RWPE2 (cell line): ENCODE results near the gene VGLL1.

Source experiments
- ATAC-seq: fragments of 200-7000 bp; cut with Tn5 transposase; 3 replicates; pipeline ENCODE4 v1.9.1; 2021; ENCODE audit warnings: low read depth
- DNase-seq: peaks from one replicate; pipeline ENCODE4 v3.0.0-alpha.2; 2020; ENCODE audit warnings: low spot score
- H3K27ac ChIP-seq: fragments of 450-650 bp; 2 replicates; pipeline ENCODE4 v1.5.1; 2017; ENCODE audit warnings: mild to moderate bottlenecking; ENCODE audit not compliant: poor library complexity, severe bottlenecking
- H3K27me3 ChIP-seq: fragments of 250-450 bp; sonication (Bioruptor Pico); 2 replicates; pipeline ENCODE4 v1.5.1; 2021; ENCODE audit warnings: mild to moderate bottlenecking, moderate library complexity; ENCODE audit not compliant: insufficient read depth, poor library complexity, severe bottlenecking
- H3K36me3 ChIP-seq: fragments of 250-450 bp; sonication (Bioruptor Pico); 2 replicates; pipeline ENCODE4 v1.5.1; 2020; ENCODE audit warnings: low read depth, mild to moderate bottlenecking, moderate library complexity
- H3K4me1 ChIP-seq: fragments of 250-450 bp; sonication (Bioruptor Pico); 2 replicates; pipeline ENCODE4 v1.5.1; 2021; ENCODE audit warnings: mild to moderate bottlenecking, moderate library complexity; ENCODE audit not compliant: insufficient read depth, poor library complexity, severe bottlenecking
- H3K4me3 ChIP-seq: fragments of 250-450 bp; sonication (Bioruptor Pico); 2 replicates; pipeline ENCODE4 v1.5.1; 2021; ENCODE audit warnings: mild to moderate bottlenecking, moderate library complexity; ENCODE audit not compliant: severe bottlenecking
- H3K9me3 ChIP-seq: fragments of 250-450 bp; sonication (Bioruptor Pico); 2 replicates; pipeline ENCODE4 v1.5.1; 2021; ENCODE audit warnings: mild to moderate bottlenecking, moderate library complexity; ENCODE audit not compliant: severe bottlenecking
- TF ChIP-seq, protein P1 (sequence below): fragments of 450-650 bp; IDR thresholded peaks from one replicate; pipeline ENCODE4 v1.5.1; 2017; ENCODE audit warnings: mild to moderate bottlenecking, moderate library complexity; ENCODE audit not compliant: poor library complexity, severe bottlenecking

The VGLL1 gene

DNA sequence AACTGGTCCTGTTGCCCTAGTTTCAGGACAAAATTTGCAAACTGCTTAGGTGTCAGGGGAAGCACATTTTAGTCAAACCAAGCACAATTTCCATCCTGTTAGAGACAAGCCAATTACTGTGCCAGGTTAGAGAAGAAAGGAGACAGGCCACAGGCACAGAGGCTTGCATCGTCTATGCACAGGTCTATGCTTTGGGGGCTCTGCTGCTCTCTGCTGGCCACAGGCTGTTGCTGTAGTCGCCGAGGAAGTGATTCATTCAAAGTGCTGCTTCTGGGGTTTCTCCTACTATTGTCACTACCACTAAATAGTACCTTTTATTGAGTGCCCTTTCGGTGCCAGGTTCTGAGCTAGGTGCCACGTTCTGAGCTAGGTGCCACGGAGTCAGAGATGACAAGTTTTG is 45.5 kb downstream of the VGLL1 start:
- no peaks in the 10 kb centered on the region for H3K9me3 ChIP-seq
- TF ChIP-seq, protein P1, sequence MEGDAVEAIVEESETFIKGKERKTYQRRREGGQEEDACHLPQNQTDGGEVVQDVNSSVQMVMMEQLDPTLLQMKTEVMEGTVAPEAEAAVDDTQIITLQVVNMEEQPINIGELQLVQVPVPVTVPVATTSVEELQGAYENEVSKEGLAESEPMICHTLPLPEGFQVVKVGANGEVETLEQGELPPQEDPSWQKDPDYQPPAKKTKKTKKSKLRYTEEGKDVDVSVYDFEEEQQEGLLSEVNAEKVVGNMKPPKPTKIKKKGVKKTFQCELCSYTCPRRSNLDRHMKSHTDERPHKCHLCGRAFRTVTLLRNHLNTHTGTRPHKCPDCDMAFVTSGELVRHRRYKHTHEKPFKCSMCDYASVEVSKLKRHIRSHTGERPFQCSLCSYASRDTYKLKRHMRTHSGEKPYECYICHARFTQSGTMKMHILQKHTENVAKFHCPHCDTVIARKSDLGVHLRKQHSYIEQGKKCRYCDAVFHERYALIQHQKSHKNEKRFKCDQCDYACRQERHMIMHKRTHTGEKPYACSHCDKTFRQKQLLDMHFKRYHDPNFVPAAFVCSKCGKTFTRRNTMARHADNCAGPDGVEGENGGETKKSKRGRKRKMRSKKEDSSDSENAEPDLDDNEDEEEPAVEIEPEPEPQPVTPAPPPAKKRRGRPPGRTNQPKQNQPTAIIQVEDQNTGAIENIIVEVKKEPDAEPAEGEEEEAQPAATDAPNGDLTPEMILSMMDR: peak; percentile 59
- H3K27me3 ChIP-seq: no peaks in the 10 kb centered on the region
- ATAC-seq (peak; percentile 76), DNase-seq (no peak)
- no peaks in the 10 kb centered on the region for H3K4me1 ChIP-seq
- no peak overlapping the region for H3K27ac ChIP-seq
- no peak overlapping the region for H3K4me3 ChIP-seq
- no peaks in the 10 kb centered on the region for H3K36me3 ChIP-seq

DNA sequence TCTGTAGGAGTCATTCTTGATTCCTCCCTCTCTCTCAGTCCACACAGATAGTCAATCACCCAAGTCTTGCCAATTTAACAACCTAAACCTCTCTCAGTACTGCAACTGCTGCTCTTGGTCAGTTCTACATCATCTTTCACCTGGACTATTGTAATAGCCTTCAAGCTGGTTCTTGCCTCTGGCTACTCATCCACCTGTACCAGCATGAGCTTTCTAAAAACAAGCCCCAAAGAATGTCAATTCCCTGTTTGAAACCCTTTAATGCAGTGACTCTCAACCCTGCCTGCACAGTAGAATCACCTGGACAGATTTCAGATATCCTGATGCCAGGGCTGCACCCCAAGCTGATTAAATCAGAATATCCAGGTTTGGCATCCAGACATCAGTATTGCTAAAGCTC is 48.3 kb downstream of the VGLL1 start:
- H3K9me3 ChIP-seq: no peaks in the 10 kb centered on the region
- no peaks in the 10 kb centered on the region for H3K27me3 ChIP-seq
- no peaks in the 10 kb centered on the region for H3K4me1 ChIP-seq
- no peak overlapping the region for H3K27ac ChIP-seq
- H3K4me3 ChIP-seq: no peak overlapping the region
- no peak for DNase-seq
- no peaks in the 10 kb centered on the region for H3K36me3 ChIP-seq
- ATAC-seq: no peak
- TF ChIP-seq, protein P1: no peak

DNA sequence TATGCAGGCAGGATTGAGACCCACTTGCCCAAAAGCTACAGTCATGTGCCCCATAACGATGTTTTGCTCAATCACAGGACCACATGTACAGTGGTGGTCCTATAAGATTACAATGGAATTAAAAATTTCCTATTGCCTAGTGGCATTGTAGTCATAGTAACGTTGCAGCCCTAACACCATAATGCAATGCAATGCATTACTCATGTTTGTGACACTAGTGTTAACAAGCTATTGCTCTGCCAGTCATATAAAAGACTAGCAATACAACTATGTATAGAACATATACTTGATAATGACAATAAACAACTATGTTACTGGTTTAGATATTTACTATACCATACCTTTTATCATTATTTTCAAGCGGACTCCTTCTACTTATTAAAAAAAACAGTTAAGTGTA is 50.6 kb downstream of the VGLL1 start:
- no peaks in the 10 kb centered on the region for H3K4me1 ChIP-seq
- no peaks in the 10 kb centered on the region for H3K27me3 ChIP-seq
- DNase-seq (no peak), ATAC-seq (no peak)
- H3K9me3 ChIP-seq: no peaks in the 10 kb centered on the region
- no peak overlapping the region for H3K27ac ChIP-seq
- no peak overlapping the region for H3K4me3 ChIP-seq
- TF ChIP-seq, protein P1: no peak
- no peaks in the 10 kb centered on the region for H3K36me3 ChIP-seq

DNA sequence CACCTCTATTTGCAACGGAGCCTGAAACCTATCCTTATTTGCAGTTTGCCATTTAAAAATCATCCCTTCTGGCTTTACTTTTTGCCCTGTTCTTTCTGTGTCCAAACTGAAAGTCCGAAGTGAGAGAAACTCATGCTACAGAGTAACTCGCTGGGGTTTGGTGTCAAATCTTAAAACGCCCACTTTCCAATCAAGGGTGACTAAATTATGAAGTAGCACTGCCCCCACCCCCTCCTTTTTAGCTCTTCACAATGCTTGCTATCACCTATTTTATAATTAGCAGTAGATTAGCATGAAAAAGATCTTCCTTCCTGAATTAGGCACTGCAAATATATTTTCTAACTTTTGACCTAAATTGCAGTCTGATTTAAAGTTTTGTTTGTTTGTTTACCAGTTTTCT is 52.5 kb downstream of the VGLL1 start:
- no peak for DNase-seq
- Histone ChIP-seq H3K36me3 (no peaks in the 10 kb centered on the region), H3K9me3 (no peaks in the 10 kb centered on the region), H3K27me3 (no peaks in the 10 kb centered on the region), H3K27ac (no peak overlapping the region), H3K4me3 (no peak overlapping the region), H3K4me1 (no peaks in the 10 kb centered on the region)
- TF ChIP-seq, protein P1: no peak
- ATAC-seq: no peak

DNA sequence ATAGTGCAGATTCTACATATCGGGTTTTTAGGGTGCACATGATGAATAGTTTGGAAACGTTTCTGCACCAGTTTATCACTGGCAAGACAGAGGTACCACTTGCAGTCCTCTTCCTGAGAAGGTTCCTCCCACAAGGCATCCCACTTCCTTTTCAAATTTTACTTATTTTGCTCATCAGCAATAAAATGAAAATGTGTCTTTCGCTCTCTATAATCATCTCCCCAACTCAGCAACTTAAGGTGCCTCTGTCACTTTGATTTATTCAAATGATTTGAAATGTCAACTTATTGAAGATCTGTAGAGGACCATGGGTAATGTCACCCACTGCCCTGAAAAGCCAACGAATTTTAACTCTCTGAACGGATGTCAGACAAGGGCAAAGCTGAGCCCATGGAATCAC is 53.2 kb downstream of the VGLL1 start:
- no peak overlapping the region for H3K27ac ChIP-seq
- H3K9me3 ChIP-seq: no peaks in the 10 kb centered on the region
- TF ChIP-seq, protein P1: no peak
- no peak overlapping the region for H3K4me3 ChIP-seq
- DNase-seq (no peak), ATAC-seq (no peak)
- H3K27me3 ChIP-seq: no peaks in the 10 kb centered on the region
- H3K36me3 ChIP-seq: no peaks in the 10 kb centered on the region
- no peaks in the 10 kb centered on the region for H3K4me1 ChIP-seq
